ENCODE measurements around the gene BACE2.

GRCh38 chr21:41119901-41120300 lies 48.1 kb upstream of the BACE2 start:
- TF ChIP-seq CTCF (IDR thresholded peaks at IDR 0.05): no peak
- no peak for TF ChIP-seq ZFX (IDR thresholded peaks at IDR 0.05; ENCODE audit: borderline replicate concordance)

All from 22Rv1 (cell line).